Activated T-helper 1 cell treated with anti-CD3 and anti-CD28 coated beads, Interleukin-12 subunit alpha, Interleukin-12 subunit beta, Interleukin-2, Interleukin-4 antibody, amounts not matched to agents 30 ng/mL and 10 ng/mL and 1 ng/mL, durations not matched to agents 14 hours and 24 hours and 36 hours (primary cell): Measurements from ENCODE around the gene EFCAB6. TPM values are rescaled to one million over a fixed set of nuclear protein-coding genes. Genes with fewer than 3 reads are reported as not detected.

ENCODE experiments used
- DNase-seq: peaks from one replicate; pipeline ENCODE4 v3.0.0; 2021; ENCODE audit warnings: low spot score
- H3K27ac Mint-ChIP-seq: one replicate; pipeline ENCODE4 v1.8.0; 2021; ENCODE audit warnings: mild to moderate bottlenecking, mixed read lengths
- H3K27me3 Mint-ChIP-seq: one replicate; pipeline ENCODE4 v1.8.0; 2022; ENCODE audit warnings: mild to moderate bottlenecking, moderate library complexity, mixed read lengths; ENCODE audit not compliant: insufficient read depth
- H3K36me3 Mint-ChIP-seq: one replicate; pipeline ENCODE4 v1.8.0; 2021; ENCODE audit warnings: low read depth, mixed read lengths
- H3K4me1 Mint-ChIP-seq: one replicate; pipeline ENCODE4 v1.8.0; 2021; ENCODE audit warnings: low read depth, mixed read lengths
- H3K4me3 Mint-ChIP-seq: one replicate; pipeline ENCODE4 v1.8.0; 2021; ENCODE audit warnings: mild to moderate bottlenecking, moderate library complexity, mixed read lengths
- H3K9me3 Mint-ChIP-seq: one replicate; pipeline ENCODE4 v1.8.0; 2021; ENCODE audit warnings: mixed read lengths
- intact Hi-C: fragments of 100-400 bp; cut with micrococcal nuclease; formaldehyde crosslinking; loops from one replicate; pipeline ENCODE4 v1.15.1; 2024
- total RNA-seq: library from RNA; stranded (reverse); gene quantifications from 2 replicates; pipeline ENCODE4 v1.2.3, GENCODE V29; 2022

Gene EFCAB6
- total RNA-seq, 1 donor from 2014 or later: not detected

DNA sequence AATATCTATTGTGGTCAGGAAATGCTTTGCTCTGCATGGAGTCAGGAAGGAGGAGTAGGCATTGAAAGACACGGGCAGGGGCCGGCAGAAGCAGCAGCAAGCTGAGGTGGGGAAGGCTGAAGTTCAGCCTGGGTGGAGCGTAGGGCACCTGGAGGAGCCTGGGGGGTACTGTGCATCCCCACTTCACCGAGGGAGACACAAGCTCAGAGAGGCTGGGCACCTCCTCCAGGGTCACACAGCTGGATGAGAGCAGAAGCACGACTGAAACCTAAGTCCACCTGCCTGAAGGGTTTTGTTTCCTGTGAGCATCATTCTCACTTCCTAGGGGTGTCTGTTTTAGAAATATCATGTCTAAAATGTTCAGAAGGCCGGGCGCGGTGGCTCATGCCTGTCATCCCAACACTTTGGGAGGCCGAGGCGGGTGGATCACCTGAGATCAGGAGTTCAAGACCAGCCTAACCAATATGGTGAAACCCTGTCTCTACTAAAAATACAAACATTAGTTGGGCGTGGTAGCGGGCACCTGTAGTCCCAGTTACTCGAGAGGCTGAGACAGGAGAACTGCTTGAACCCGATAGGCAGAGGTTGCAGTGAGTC is 262.0 kb downstream of the EFCAB6 start:
- H3K9me3 Mint-ChIP-seq: no peaks in the 10 kb centered on the region
- intact Hi-C loops: no loop called here
- H3K36me3 Mint-ChIP-seq: no peaks in the 10 kb centered on the region
- no peak overlapping the region for H3K27ac Mint-ChIP-seq
- no peaks in the 10 kb centered on the region for H3K4me1 Mint-ChIP-seq
- DNase-seq: no peak
- no peaks in the 10 kb centered on the region for H3K27me3 Mint-ChIP-seq
- H3K4me3 Mint-ChIP-seq: no peak overlapping the region

GRCh38 chr22:43546186-43546585 is 265.9 kb downstream of the EFCAB6 start:
- Mint-ChIP-seq H3K4me1 (no peaks in the 10 kb centered on the region), H3K36me3 (no peaks in the 10 kb centered on the region), H3K27me3 (peaks cover 2% of the 10 kb centered on the region), H3K27ac (no peak overlapping the region), H3K9me3 (no peaks in the 10 kb centered on the region), H3K4me3 (no peak overlapping the region)
- intact Hi-C loops: no loop called here
- DNase-seq: no peak

- intact Hi-C loops: no loop called here
- Mint-ChIP-seq H3K9me3 (no peaks in the 10 kb centered on the region), H3K36me3 (no peaks in the 10 kb centered on the region), H3K27me3 (peaks cover 2% of the 10 kb centered on the region), H3K27ac (no peak overlapping the region), H3K4me1 (no peaks in the 10 kb centered on the region), H3K4me3 (no peak overlapping the region)
- DNase-seq: no peak
Measured at GRCh38 chr22:43544289-43544673, 267.8 kb downstream of the EFCAB6 start.

- Mint-ChIP-seq H3K9me3 (no peaks in the 10 kb centered on the region), H3K4me1 (no peaks in the 10 kb centered on the region), H3K36me3 (no peaks in the 10 kb centered on the region), H3K27ac (no peak overlapping the region), H3K4me3 (no peak overlapping the region), H3K27me3 (peaks cover 2% of the 10 kb centered on the region)
- DNase-seq: no peak
- intact Hi-C loops: no loop called here
Measured at GRCh38 chr22:43543522-43544288, 268.4 kb downstream of the EFCAB6 start.

- no peak for DNase-seq
- intact Hi-C loops: no loop called here
- Mint-ChIP-seq H3K9me3 (no peaks in the 10 kb centered on the region), H3K4me1 (no peaks in the 10 kb centered on the region), H3K27ac (no peak overlapping the region), H3K27me3 (peaks cover 4% of the 10 kb centered on the region), H3K36me3 (no peaks in the 10 kb centered on the region), H3K4me3 (no peak overlapping the region)
Measured at GRCh38 chr22:43542681-43543521, 269.2 kb downstream of the EFCAB6 start.

GRCh38 chr22:43541462-43542407 is 270.4 kb downstream of the EFCAB6 start:
- intact Hi-C loops: no loop called here
- no peaks in the 10 kb centered on the region for H3K9me3 Mint-ChIP-seq
- H3K36me3 Mint-ChIP-seq: no peaks in the 10 kb centered on the region
- H3K27ac Mint-ChIP-seq: no peak overlapping the region
- no peak for DNase-seq
- H3K4me1 Mint-ChIP-seq: no peaks in the 10 kb centered on the region
- H3K27me3 Mint-ChIP-seq: peaks cover 4% of the 10 kb centered on the region
- no peak overlapping the region for H3K4me3 Mint-ChIP-seq

- H3K4me1 Mint-ChIP-seq: no peaks in the 10 kb centered on the region
- intact Hi-C loops: no loop called here
- H3K4me3 Mint-ChIP-seq: no peak overlapping the region
- DNase-seq: no peak
- H3K27me3 Mint-ChIP-seq: peaks cover 4% of the 10 kb centered on the region
- no peaks in the 10 kb centered on the region for H3K9me3 Mint-ChIP-seq
- no peak overlapping the region for H3K27ac Mint-ChIP-seq
- no peaks in the 10 kb centered on the region for H3K36me3 Mint-ChIP-seq
Measured at GRCh38 chr22:43541022-43541421, 271.1 kb downstream of the EFCAB6 start.

GRCh38 chr22:43540529-43540923 is 271.6 kb downstream of the EFCAB6 start:
- no peaks in the 10 kb centered on the region for H3K9me3 Mint-ChIP-seq
- H3K36me3 Mint-ChIP-seq: no peaks in the 10 kb centered on the region
- no peak overlapping the region for H3K4me3 Mint-ChIP-seq

GRCh38 chr22:43539572-43540528 is 272.3 kb downstream of the EFCAB6 start:
- no peaks in the 10 kb centered on the region for H3K9me3 Mint-ChIP-seq
- intact Hi-C loops: no loop called here
- peaks cover 4% of the 10 kb centered on the region for H3K27me3 Mint-ChIP-seq
- no peaks in the 10 kb centered on the region for H3K36me3 Mint-ChIP-seq
- H3K4me3 Mint-ChIP-seq: no peak overlapping the region
- H3K27ac Mint-ChIP-seq: no peak overlapping the region
- H3K4me1 Mint-ChIP-seq: no peaks in the 10 kb centered on the region
- no peak for DNase-seq

More at GRCh38 chr22:43540529-43540923, 271.6 kb downstream of the EFCAB6 start:
- no peak for DNase-seq
- intact Hi-C loops: no loop called here
- Mint-ChIP-seq H3K4me1 (no peaks in the 10 kb centered on the region), H3K27ac (no peak overlapping the region), H3K27me3 (peaks cover 4% of the 10 kb centered on the region)

GRCh38 chr22:43537019-43537585 is 275.0 kb downstream of the EFCAB6 start:
- DNase-seq: no peak
- intact Hi-C loops: no loop called here
- no peaks in the 10 kb centered on the region for H3K36me3 Mint-ChIP-seq
- no peaks in the 10 kb centered on the region for H3K9me3 Mint-ChIP-seq
- no peak overlapping the region for H3K4me3 Mint-ChIP-seq
- no peak overlapping the region for H3K27ac Mint-ChIP-seq
- peaks cover 2% of the 10 kb centered on the region for H3K27me3 Mint-ChIP-seq
- no peaks in the 10 kb centered on the region for H3K4me1 Mint-ChIP-seq

DNA sequence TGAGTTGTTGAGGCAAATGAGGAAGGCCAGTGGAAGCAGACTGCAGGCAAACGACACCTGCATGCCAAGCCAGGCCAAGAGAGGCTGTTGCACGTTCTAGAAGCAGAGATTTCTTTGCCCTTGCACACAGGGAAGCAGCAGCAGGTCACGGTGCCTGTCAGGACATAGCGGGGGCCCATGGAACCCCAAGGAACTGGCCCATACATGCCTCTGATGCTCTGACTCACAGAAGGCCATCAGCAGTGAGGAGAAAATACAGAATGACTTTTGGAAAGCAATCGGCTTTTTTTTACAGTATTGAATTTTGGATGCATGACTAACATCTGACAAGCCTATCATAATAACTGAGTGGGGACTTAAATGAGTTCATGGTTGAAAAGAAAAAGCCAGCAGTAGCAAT is 276.4 kb downstream of the EFCAB6 start:
- intact Hi-C loops: no loop called here
- H3K4me3 Mint-ChIP-seq: no peak overlapping the region
- no peaks in the 10 kb centered on the region for H3K36me3 Mint-ChIP-seq
- no peak for DNase-seq
- no peak overlapping the region for H3K27ac Mint-ChIP-seq
- H3K4me1 Mint-ChIP-seq: no peaks in the 10 kb centered on the region
- no peaks in the 10 kb centered on the region for H3K9me3 Mint-ChIP-seq
- peaks cover 2% of the 10 kb centered on the region for H3K27me3 Mint-ChIP-seq
